Right lobe of liver (tissue), 4 donors: ENCODE measurements around the gene PDGFA.

Source experiments
- CTCF ChIP-seq, 4 donors: fragments of 200-600 bp in 3 of 4; fragments of 450-650 bp in 1 of 4; IDR thresholded peaks; one replicate each; pipeline versions ENCODE4 v1.5.1 to v1.8.0; 2016 to 2022; ENCODE audit warnings: antibody characterized with exemption in 4 of 4, mild to moderate bottlenecking in 2 of 4
- POLR2A ChIP-seq: fragments of 450-650 bp; IDR thresholded peaks from one replicate; pipeline ENCODE4 v1.6.1; 2017; ENCODE audit warnings: antibody characterized with exemption, mild to moderate bottlenecking
- donor health status: DM: no; HTN: no; CAD: no.
- donor health status: DM: no; HTN: no; CAD: no.
- donor health status: DM: no; HTN: yes; CAD: no.

- no peak for TF ChIP-seq POLR2A
- no peak for TF ChIP-seq CTCF (IDR thresholded peaks at IDR 0.05)
Observed at GRCh38 chr7:449324-450019, 70.2 kb downstream of the PDGFA start.
